ENCODE measurements around the gene OSBPL5. TPM values are rescaled to one million over a fixed set of nuclear protein-coding genes. Genes with fewer than 3 reads are reported as not detected.

The OSBPL5 gene
- total RNA-seq, 2 experiments from 2014 or later = 0.63 to 2.7 TPM

DNA sequence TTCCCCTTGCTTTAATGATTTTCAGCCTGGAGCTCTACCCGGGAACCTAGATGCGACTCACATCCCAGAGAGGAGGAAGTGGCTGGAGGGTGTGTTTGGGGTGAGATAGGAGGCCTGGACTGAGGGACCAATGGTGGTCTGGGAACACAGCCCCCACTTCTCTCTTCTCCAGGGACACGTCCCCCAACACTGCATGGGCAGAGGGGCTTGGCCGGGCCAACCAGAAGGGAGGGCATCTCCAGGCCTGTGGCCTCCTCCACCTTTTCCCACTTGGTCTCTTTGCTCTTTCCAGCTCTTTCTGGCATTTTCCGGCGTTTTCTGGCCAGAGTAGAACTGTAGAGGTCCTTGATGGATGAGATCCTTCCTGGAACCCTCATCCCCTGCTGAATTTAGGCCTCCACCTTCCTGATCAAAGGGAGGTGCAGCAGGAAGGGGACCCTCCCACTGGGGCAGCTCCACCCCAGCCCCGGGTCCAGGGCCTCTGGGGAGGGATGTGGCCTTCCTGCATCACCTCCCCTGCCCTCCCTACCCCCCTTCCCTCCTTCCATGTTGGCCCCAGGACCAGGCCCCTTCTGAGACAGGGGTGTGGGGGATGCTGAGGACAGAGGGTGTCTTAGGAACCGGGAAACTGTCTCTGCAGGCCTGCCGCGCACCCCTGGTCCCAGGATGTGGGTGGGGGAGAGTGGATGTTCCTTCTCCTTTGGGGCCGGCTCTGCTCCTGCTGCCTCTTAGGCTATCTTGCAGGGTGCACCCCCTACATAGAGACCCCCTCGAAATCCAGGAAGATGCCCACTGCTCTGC lies 29.1 kb upstream of the OSBPL5 start:
- no TSS peak for BruUV-seq (replicated peaks)
- Histone ChIP-seq H3K27ac (ENCODE audit: low read depth, low read length, poor library complexity, severe bottlenecking) (no peak overlapping the region), H3K36me3 (ENCODE audit: insufficient read depth, low read length) (no peaks in the 10 kb centered on the region), H3K4me3 (ENCODE audit: low read depth, low read length, poor library complexity, severe bottlenecking) (no peak overlapping the region), H3K9me3 (ENCODE audit: low read length) (no peaks in the 10 kb centered on the region), H3K4me2 (ENCODE audit: low read length) (no peak overlapping the region), H2AFZ (ENCODE audit: low read length) (no peak overlapping the region), H4K20me1 (ENCODE audit: insufficient read depth, low read length) (no peaks in the 10 kb centered on the region), H3K9me2 (ENCODE audit: insufficient read depth, low read length) (no peaks in the 10 kb centered on the region), H3K4me1 (ENCODE audit: insufficient read depth, low read length, poor library complexity, severe bottlenecking) (no peaks in the 10 kb centered on the region), H3K79me2 (ENCODE audit: insufficient read depth, low read depth, low read length) (no peaks in the 10 kb centered on the region)
- DNase-seq (ENCODE audit: low spot score) = no peak
- ChIA-PET CTCF (ENCODE audit: unreplicated experiment) (no interaction called here), POLR2A (interaction anchor here (0.6 kb wide), 1 partner anchor 127 kb away, joined by 5 read pairs; no protein-coding TSS in a partner anchor)
- intact Hi-C loops (cut with micrococcal nuclease; ENCODE audit: unreplicated experiment) = no loop called here
- TF ChIP-seq CTCF (conservative IDR thresholded peaks at IDR 0.05; ENCODE audit: low read length) = no peak
- TF ChIP-seq EZH2phosphoT487 (IDR thresholded peaks at IDR 0.05; ENCODE audit: borderline replicate concordance, low read depth, low read length) = no peak

DNA sequence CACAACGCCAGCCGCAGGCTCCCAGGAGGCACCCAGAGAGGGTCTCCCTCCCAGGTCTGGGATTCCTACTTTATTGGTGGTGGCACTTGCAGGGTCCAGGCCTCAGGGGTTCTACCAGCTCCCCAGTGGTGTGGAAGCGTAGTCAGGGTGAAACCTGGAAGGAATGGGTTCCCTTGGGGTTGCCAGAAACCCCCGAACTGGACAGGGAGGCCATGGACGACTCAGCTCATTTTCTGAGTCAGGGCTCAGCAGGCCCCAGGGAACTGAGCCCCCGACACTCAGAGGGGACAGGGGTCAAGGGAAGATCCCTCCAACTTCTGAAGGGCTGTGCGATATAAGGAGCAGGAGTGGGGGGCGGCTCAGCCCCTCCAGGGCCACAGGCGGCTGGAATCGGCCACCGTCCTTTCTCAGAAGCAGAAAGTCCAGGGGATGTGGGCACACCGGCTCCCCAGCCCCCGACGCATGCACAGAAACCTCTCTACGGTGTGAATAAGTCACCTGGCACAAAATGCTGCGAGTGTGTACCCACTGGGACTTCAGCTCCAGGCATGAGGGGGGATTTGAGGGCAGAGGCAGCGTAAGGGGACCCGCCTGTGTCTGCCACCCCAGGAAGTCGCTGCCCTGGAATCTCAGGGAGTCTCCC lies 28.4 kb upstream of the OSBPL5 start:
- H3K79me2 ChIP-seq (ENCODE audit: insufficient read depth, low read depth, low read length) = no peaks in the 10 kb centered on the region
- no peak for DNase-seq (ENCODE audit: low spot score)
- H2AFZ ChIP-seq (ENCODE audit: low read length) = no peak overlapping the region
- H4K20me1 ChIP-seq (ENCODE audit: insufficient read depth, low read length) = no peaks in the 10 kb centered on the region
- intact Hi-C loops (cut with micrococcal nuclease; ENCODE audit: unreplicated experiment) = no loop called here
- TF ChIP-seq CTCF (conservative IDR thresholded peaks at IDR 0.05; ENCODE audit: low read length) (no peak), EZH2phosphoT487 (IDR thresholded peaks at IDR 0.05; ENCODE audit: borderline replicate concordance, low read depth, low read length) (no peak)
- H3K36me3 ChIP-seq (ENCODE audit: insufficient read depth, low read length) = no peaks in the 10 kb centered on the region
- H3K4me2 ChIP-seq (ENCODE audit: low read length) = no peak overlapping the region
- H3K9me2 ChIP-seq (ENCODE audit: insufficient read depth, low read length) = no peaks in the 10 kb centered on the region
- H3K9me3 ChIP-seq (ENCODE audit: low read length) = no peaks in the 10 kb centered on the region
- no peaks in the 10 kb centered on the region for H3K4me1 ChIP-seq (ENCODE audit: insufficient read depth, low read length, poor library complexity, severe bottlenecking)
- ChIA-PET POLR2A (interaction anchor here (0.6 kb wide), 1 partner anchor 126 kb away, joined by 5 read pairs; no protein-coding TSS in a partner anchor), CTCF (ENCODE audit: unreplicated experiment) (no interaction called here)
- H3K27ac ChIP-seq (ENCODE audit: low read depth, low read length, poor library complexity, severe bottlenecking) = no peak overlapping the region
- no peak overlapping the region for H3K4me3 ChIP-seq (ENCODE audit: low read depth, low read length, poor library complexity, severe bottlenecking)
- BruUV-seq (replicated peaks) = no TSS peak

Measured in OCI-LY7 (cell line).